Measurements from ENCODE around the gene SLC22A31.
"Not testable (repeated sequence)": the region's sequence is repeated elsewhere in the genome, so short reads cannot be mapped to it uniquely, and the experiment has no call there.

SLC22A31 gene

GRCh38 chr16:89192956-89193575 lies 7.3 kb downstream of the SLC22A31 start:
- DNase-seq (ENCODE audit: low spot score) = peak; percentile 70

DNA sequence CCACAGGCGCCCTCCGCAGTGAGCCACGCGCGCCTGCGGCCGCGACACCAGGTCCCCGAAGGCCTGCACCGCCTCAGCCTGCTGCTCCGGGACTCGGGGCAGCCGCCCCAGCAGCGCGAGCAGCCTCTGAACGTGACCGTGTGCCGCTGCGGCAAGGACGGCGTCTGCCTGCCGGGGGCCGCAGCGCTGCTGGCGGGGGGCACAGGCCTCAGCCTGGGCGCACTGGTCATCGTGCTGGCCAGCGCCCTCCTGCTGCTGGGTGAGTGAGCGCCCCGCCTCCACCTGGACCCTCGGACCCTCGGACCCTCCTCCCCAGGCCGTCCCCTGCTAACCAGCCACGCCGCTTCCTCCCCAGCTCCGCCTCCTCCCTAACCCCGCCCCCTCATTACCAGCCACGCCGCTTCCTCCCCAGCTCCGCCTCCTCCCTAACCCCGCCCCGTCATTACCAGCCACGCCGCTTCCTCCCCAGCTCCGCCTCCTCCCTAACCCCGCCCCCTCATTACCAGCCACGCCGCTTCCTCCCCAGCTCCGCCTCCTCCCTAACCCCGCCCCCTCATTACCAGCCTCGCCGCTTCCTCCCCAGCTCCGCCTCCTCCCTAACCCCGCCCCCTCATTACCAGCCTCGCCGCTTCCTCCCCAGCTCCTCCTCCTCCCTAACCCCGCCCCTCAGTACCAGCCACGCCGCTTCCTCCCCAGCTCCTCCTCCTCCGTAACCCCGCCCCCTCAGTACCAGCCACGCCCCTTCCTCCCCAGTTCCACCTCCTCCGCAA lies 8.0 kb downstream of the SLC22A31 start:
- peak; percentile 76 for DNase-seq (ENCODE audit: low spot score)

DNA sequence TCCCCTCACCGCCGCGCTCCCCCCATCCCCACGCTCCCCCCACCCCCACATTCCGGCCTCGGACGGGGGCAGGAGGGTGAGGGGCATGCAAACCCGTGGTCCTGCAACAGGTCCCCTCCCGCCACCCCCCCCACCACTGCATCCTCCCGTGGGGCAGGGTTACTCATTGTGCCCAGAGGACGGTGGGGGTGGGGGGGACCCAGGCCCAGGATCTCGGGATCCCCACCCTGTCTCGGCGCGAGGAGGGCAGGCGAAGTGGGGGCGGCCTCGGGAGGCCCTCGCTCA lies 8.5 kb downstream of the SLC22A31 start:
- DNase-seq (ENCODE audit: low spot score) = no peak

GRCh38 chr16:89191033-89191900 lies 9.1 kb downstream of the SLC22A31 start:
- no peak for DNase-seq (ENCODE audit: low spot score)

- DNase-seq (ENCODE audit: low spot score) = no peak
These were observed 10.0 kb downstream of the SLC22A31 start for GRCh38 chr16:89190150-89190958.

DNA sequence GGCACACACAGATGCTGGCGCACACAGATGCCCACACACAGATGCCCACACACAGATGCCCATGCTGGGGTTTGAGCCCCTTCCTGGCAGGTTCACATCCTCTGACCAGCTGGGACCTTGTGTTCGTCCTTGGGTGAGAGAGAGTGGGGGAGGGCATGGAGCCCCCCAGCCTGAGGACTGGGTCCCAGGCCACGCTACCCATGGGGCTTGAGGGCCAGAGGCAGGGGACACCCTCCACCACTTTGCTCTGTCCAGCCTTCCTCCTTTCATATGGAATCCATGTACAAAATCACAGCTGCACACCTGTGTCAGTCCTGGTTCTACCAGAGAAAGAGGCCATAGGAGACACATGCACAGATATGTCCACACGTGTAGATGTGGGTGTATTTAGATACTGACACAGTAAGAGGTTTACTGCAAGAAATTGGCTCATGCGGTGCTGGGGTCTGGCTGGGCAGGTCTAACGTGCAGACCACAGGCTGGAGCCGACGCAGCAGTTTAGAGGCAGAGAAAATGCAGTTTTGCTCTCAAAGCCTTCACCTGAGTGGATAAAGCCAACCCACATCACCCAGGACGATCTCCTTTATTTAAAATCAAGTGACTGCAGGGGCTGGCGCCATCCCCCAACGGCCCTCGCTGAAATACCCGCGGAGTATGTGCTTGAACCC lies 10.8 kb downstream of the SLC22A31 start:
- DNase-seq (ENCODE audit: low spot score) = no peak

- not testable (repeated sequence) for DNase-seq (ENCODE audit: low spot score)
These were observed 11.6 kb downstream of the SLC22A31 start for GRCh38 chr16:89188471-89189357.

DNA sequence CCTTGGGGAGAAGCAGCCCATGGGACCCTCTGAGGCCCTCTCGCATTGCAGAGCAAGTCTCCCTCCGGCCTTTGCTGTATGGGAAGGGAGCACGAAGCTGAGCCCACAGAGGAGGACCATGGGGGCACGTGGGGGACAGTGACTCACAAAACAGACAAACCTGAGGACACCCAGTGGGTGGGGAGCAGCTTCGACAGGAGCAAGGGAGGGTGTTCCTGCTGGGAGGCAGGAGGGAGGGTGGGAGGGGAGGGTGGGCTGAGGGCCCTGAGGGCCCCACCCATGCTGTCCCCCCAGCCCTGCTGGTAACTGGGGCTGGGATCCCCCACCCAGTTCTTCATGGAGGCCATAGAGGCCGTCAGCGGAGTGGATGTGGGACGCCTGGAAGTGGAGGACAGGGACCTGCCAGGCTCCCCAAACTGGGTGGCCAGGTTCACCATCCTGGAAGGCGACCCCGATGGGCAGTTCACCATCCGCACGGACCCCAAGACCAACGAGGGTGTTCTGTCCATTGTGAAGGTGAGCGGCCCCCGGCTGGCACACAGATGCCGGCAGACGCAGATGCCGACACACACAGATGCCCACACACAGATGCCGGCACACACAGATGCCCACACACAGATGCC lies 12.5 kb downstream of the SLC22A31 start:
- DNase-seq (ENCODE audit: low spot score) = no peak

DNA sequence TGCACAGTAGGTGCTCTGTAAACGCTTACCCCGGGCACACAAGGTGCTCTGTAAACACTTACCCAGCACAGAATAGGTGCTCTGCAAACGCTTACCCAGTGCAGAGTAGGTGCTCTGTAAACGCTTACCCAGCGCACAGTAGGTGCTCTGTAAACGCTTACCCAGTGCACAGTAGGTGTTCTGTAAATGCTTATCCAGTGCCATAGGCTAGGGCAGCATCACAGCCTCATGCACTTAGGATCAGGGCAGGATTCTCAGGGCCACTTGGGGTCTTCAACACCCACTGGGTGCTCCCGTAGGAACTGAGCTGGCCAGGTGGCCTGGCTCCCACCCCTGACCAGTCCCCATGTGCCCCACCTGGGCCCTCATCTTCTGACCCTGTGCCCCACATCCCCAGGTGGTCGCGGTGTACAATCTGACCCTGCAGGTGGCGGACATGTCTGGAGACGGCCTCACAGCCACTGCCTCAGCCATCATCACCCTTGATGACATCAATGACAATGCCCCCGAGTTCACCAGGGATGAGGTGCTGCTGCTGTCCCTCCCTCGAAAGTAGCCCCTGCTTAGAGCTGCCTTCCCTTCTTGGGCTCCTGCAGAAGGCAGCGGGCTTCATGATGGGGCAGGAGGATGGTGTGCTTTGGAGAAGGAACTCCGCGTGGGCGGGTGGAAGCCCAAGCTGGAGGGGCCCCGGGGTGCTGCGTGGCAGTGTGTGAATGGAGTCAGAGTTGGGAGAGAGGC lies 13.1 kb downstream of the SLC22A31 start:
- no peak for DNase-seq (ENCODE audit: low spot score)

DNA sequence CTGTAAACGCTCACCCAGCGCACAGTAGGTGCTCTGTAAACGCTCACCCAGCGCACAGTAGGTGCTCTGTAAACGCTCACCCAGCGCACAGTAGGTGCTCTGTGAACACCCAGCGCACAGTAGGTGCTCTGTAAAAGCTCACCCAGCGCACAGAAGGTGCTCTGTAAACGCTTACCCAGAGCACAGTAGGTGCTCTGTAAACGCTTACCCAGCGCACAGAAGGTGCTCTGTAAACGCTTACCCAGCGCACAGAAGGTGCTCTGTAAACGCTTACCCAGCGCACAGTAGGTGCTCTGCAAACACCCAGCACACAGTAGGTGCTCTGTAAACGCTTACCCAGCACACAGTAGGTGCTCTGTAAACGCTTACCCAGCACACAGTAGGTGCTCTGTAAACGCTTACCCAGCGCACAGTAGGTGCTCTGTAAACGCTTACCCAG lies 13.7 kb downstream of the SLC22A31 start:
- not testable (repeated sequence) for DNase-seq (ENCODE audit: low spot score)

DNA sequence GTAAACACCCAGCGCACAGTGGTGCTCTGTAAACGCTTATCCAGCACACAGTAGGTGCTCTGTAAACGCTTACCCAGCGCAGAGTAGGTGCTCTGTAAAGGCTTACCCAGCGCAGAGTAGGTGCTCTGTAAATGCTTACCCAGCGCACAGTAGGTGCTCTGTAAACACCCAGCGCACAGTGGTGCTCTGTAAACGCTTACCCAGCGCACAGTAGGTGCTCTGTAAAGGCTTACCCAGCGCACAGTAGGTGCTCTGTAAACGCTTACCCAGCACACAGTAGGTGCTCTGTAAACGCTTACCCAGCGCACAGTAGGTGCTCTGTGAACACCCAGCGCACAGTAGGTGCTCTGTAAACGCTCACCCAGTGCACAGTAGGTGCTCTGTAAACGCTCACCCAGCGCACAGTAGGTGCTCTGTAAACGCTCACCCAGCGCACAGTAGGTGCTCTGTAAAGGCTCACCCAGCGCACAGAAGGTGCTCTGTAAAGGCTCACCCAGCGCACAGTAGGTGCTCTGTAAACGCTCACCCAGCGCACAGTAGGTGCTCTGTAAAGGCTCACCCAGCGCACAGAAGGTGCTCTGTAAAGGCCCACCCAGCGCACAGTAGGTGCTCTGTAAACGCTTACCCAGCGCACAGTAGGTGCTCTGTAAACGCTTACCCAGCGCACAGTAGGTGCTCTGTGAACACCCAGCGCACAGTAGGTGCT lies 14.3 kb downstream of the SLC22A31 start:
- DNase-seq (ENCODE audit: low spot score) = not testable (repeated sequence)

GRCh38 chr16:89184933-89185794 lies 15.2 kb downstream of the SLC22A31 start:
- DNase-seq (ENCODE audit: low spot score) = no peak

GRCh38 chr16:89184677-89184932 lies 15.7 kb downstream of the SLC22A31 start:
- no peak for DNase-seq (ENCODE audit: low spot score)

GRCh38 chr16:89183975-89184676 lies 16.2 kb downstream of the SLC22A31 start:
- DNase-seq (ENCODE audit: low spot score) = no peak

GRCh38 chr16:89183463-89183862 lies 16.9 kb downstream of the SLC22A31 start:
- DNase-seq (ENCODE audit: low spot score) = no peak

DNA sequence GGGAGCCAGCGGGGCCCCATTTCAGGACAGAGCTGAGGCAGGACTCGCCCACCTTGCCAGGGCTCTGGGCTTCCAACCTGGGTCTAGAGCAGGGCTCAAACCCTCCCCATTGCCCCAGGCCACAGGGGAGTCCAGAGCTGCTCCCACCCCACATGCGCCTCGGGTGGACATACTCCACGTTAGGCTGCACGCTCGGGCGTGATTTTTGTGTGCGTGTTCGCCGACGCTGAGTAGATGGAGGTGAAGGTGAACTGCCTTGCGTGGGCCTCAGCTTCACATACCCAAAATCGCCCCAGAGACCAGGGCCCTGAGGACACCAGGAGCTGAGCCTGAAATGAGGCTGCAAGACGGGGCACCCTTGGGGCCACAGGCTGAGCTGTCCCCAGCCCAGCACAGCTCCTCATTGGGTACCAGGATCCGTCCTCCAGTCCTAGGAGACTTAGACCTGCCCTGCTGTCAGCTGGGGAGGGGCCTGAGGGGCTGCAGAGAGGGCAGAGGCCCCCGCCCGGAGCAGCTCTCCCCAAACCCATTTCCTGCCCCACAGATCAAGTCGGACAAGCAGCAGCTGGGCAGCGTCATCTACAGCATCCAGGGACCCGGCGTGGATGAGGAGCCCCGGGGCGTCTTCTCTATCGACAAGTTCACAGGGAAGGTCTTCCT lies 20.6 kb downstream of the SLC22A31 start:
- DNase-seq (ENCODE audit: low spot score) = no peak

DNA sequence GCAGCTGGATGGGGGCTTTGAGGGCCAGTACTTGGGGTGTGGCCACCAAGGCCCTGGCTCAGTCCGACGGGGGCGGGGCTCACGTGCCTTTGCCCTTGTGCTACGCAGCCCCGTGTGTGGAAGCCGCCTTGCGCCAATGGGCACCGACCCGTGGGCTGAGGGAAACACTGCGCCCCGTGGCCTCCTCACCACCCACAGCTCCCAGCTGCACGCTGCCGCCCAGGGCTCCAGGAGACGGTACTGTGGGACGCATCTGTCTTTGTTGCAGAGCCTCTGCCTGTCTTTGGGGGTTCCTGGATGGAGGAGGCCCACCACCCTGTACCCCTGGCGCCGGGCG lies 21.2 kb downstream of the SLC22A31 start:
- no peak for DNase-seq (ENCODE audit: low spot score)
